ENCODE results near the gene KLHL35. TPM values are rescaled to one million over a fixed set of nuclear protein-coding genes. Genes with fewer than 3 reads are reported as not detected.

KLHL35 gene
- total and polyA plus RNA-seq, 2 experiments from 2014 or later, result 5.7 to 13.0 TPM

- Histone ChIP-seq H3K36me3 (ENCODE audit: low read depth) (peaks cover 6% of the 10 kb centered on the region; the same call in 1 of the 2 replicates), H3K4me1 (ENCODE audit: insufficient read depth) (0 out of 2 replicates have a peak, but pooled peaks cover 4% of the 10 kb centered on the region), H2AFZ (no peak overlapping the region), H3K27ac (no peak overlapping the region), H3K4me2 (ENCODE audit: unreplicated experiment) (no peak overlapping the region), H3K9me2 (ENCODE audit: insufficient read depth) (no peaks in the 10 kb centered on the region), H3K79me2 (ENCODE audit: insufficient read depth) (no peaks in the 10 kb centered on the region), H3K9ac (no peak overlapping the region), H3K27me3 (replicated peaks; ENCODE audit: insufficient read depth) (peaks cover 18% of the 10 kb centered on the region), H3K4me3 (no peak overlapping the region), H4K20me1 (ENCODE audit: insufficient read depth) (no peaks in the 10 kb centered on the region), H3K9me3 (ENCODE audit: low read depth) (no peaks in the 10 kb centered on the region), H3F3A (ENCODE audit: insufficient read depth) (no peaks in the 10 kb centered on the region)
- TF ChIP-seq EZH2 (IDR thresholded peaks at IDR 0.05; ENCODE audit: insufficient read depth, poor library complexity, severe bottlenecking) (no peak), EZH2phosphoT487 (IDR thresholded peaks at IDR 0.05; ENCODE audit: insufficient read depth, low read depth) (no peak)
- DNase-seq, result no peak
- in situ Hi-C loops (cut with MboI), result no loop called here
These were observed 5.8 kb downstream of the KLHL35 start for GRCh38 chr11:75427181-75427580.

- peaks cover 7% of the 10 kb centered on the region; the same call in 1 of the 2 replicates for H3K36me3 ChIP-seq (ENCODE audit: low read depth)
- TF ChIP-seq EZH2phosphoT487 (IDR thresholded peaks at IDR 0.05; ENCODE audit: insufficient read depth, low read depth), result no peak
- no peak for TF ChIP-seq EZH2 (IDR thresholded peaks at IDR 0.05; ENCODE audit: insufficient read depth, poor library complexity, severe bottlenecking)
- 84 to 85% methylated on average over 5 of the region's 5 CpGs for WGBS, 2 experiments (ENCODE audit: low coverage in 1 of 2, low lambda C conversion rate in 2 of 2, missing lambda C conversion rate in 2 of 2)
- no peaks in the 10 kb centered on the region for H3K9me3 ChIP-seq (ENCODE audit: low read depth)
- no peak overlapping the region for H3K27ac ChIP-seq
- no peaks in the 10 kb centered on the region for H3K9me2 ChIP-seq (ENCODE audit: insufficient read depth)
- H3K4me1 ChIP-seq (ENCODE audit: insufficient read depth), result 0 out of 2 replicates have a peak, but pooled peaks cover 4% of the 10 kb centered on the region
- peaks cover 13% of the 10 kb centered on the region; the same call in 1 of the 2 replicates for H3K27me3 ChIP-seq (replicated peaks; ENCODE audit: insufficient read depth)
- H3K4me2 ChIP-seq (ENCODE audit: unreplicated experiment), result no peak overlapping the region
- H3K79me2 ChIP-seq (ENCODE audit: insufficient read depth), result no peaks in the 10 kb centered on the region
- no peak overlapping the region for H2AFZ ChIP-seq
- H3K9ac ChIP-seq, result no peak overlapping the region
- no peak overlapping the region for H3K4me3 ChIP-seq
- H4K20me1 ChIP-seq (ENCODE audit: insufficient read depth), result no peaks in the 10 kb centered on the region
- in situ Hi-C loops (cut with MboI), result no loop called here
- no peaks in the 10 kb centered on the region for H3F3A ChIP-seq (ENCODE audit: insufficient read depth)
- no peak for DNase-seq
These were observed 6.3 kb downstream of the KLHL35 start for GRCh38 chr11:75426720-75427086.

GRCh38 chr11:75425422-75425821 is 7.6 kb downstream of the KLHL35 start:
- Histone ChIP-seq H3K27ac (no peak overlapping the region), H3K9ac (no peak overlapping the region), H3K4me3 (no peak overlapping the region), H3K4me1 (ENCODE audit: insufficient read depth) (no peaks in the 10 kb centered on the region), H4K20me1 (ENCODE audit: insufficient read depth) (no peaks in the 10 kb centered on the region), H3F3A (ENCODE audit: insufficient read depth) (no peaks in the 10 kb centered on the region), H2AFZ (no peak overlapping the region), H3K36me3 (ENCODE audit: low read depth) (peaks cover 7% of the 10 kb centered on the region; the same call in 1 of the 2 replicates), H3K27me3 (replicated peaks; ENCODE audit: insufficient read depth) (0 out of 2 replicates have a peak, but pooled peaks cover 2% of the 10 kb centered on the region), H3K9me2 (ENCODE audit: insufficient read depth) (no peaks in the 10 kb centered on the region), H3K79me2 (ENCODE audit: insufficient read depth) (no peaks in the 10 kb centered on the region), H3K9me3 (ENCODE audit: low read depth) (no peaks in the 10 kb centered on the region), H3K4me2 (ENCODE audit: unreplicated experiment) (no peak overlapping the region)
- in situ Hi-C loops (cut with MboI), result no loop called here
- DNase-seq, result no peak
- TF ChIP-seq EZH2 (IDR thresholded peaks at IDR 0.05; ENCODE audit: insufficient read depth, poor library complexity, severe bottlenecking), result no peak
- no peak for TF ChIP-seq EZH2phosphoT487 (IDR thresholded peaks at IDR 0.05; ENCODE audit: insufficient read depth, low read depth)
- 83 to 88% methylated on average over 27 to 29 of the region's 29 CpGs for WGBS, 2 experiments (ENCODE audit: low coverage in 1 of 2, low lambda C conversion rate in 2 of 2, missing lambda C conversion rate in 2 of 2)

- DNase-seq, result no peak
- H3K36me3 ChIP-seq (ENCODE audit: low read depth), result peaks cover 7% of the 10 kb centered on the region; the same call in 1 of the 2 replicates
- no peaks in the 10 kb centered on the region for H4K20me1 ChIP-seq (ENCODE audit: insufficient read depth)
- H3K4me1 ChIP-seq (ENCODE audit: insufficient read depth), result peaks cover 7% of the 10 kb centered on the region
- no peak overlapping the region for H3K4me2 ChIP-seq (ENCODE audit: unreplicated experiment)
- H3K27ac ChIP-seq, result no peak overlapping the region
- no peaks in the 10 kb centered on the region for H3K9me2 ChIP-seq (ENCODE audit: insufficient read depth)
- no peak overlapping the region for H2AFZ ChIP-seq
- no peak overlapping the region for H3K4me3 ChIP-seq
- 93 to 100% methylated on average over 1 of the region's 1 CpG for WGBS, 2 experiments (ENCODE audit: low coverage in 1 of 2, low lambda C conversion rate in 2 of 2, missing lambda C conversion rate in 2 of 2)
- H3K79me2 ChIP-seq (ENCODE audit: insufficient read depth), result no peaks in the 10 kb centered on the region
- peaks cover 6% of the 10 kb centered on the region for H3F3A ChIP-seq (ENCODE audit: insufficient read depth)
- no peaks in the 10 kb centered on the region for H3K9me3 ChIP-seq (ENCODE audit: low read depth)
- H3K9ac ChIP-seq, result no peak overlapping the region
- no peaks in the 10 kb centered on the region for H3K27me3 ChIP-seq (replicated peaks; ENCODE audit: insufficient read depth)
- TF ChIP-seq EZH2 (IDR thresholded peaks at IDR 0.05; ENCODE audit: insufficient read depth, poor library complexity, severe bottlenecking), result no peak
- no peak for TF ChIP-seq EZH2phosphoT487 (IDR thresholded peaks at IDR 0.05; ENCODE audit: insufficient read depth, low read depth)
- in situ Hi-C loops (cut with MboI), result no loop called here
These were observed 8.6 kb downstream of the KLHL35 start for GRCh38 chr11:75424396-75424795.

- DNase-seq, result no peak
These were observed 9.3 kb downstream of the KLHL35 start for GRCh38 chr11:75423721-75424120.

More at GRCh38 chr11:75423721-75424120, 9.3 kb downstream of the KLHL35 start:
- Histone ChIP-seq H2AFZ (no peak overlapping the region), H3K4me2 (ENCODE audit: unreplicated experiment) (no peak overlapping the region), H3K79me2 (ENCODE audit: insufficient read depth) (no peaks in the 10 kb centered on the region), H3F3A (ENCODE audit: insufficient read depth) (peaks cover 11% of the 10 kb centered on the region), H3K4me1 (ENCODE audit: insufficient read depth) (peaks cover 12% of the 10 kb centered on the region), H3K36me3 (ENCODE audit: low read depth) (peaks cover 7% of the 10 kb centered on the region; the same call in 1 of the 2 replicates), H3K9me3 (ENCODE audit: low read depth) (no peaks in the 10 kb centered on the region), H3K9me2 (ENCODE audit: insufficient read depth) (no peaks in the 10 kb centered on the region), H3K4me3 (no peak overlapping the region), H3K27me3 (replicated peaks; ENCODE audit: insufficient read depth) (no peaks in the 10 kb centered on the region), H3K9ac (no peak overlapping the region), H4K20me1 (ENCODE audit: insufficient read depth) (no peaks in the 10 kb centered on the region), H3K27ac (no peak overlapping the region)
- in situ Hi-C loops (cut with MboI), result no loop called here
- TF ChIP-seq EZH2 (IDR thresholded peaks at IDR 0.05; ENCODE audit: insufficient read depth, poor library complexity, severe bottlenecking) (no peak), EZH2phosphoT487 (IDR thresholded peaks at IDR 0.05; ENCODE audit: insufficient read depth, low read depth) (no peak)
- 74 to 77% methylated on average over 8 to 9 of the region's 9 CpGs for WGBS, 2 experiments (ENCODE audit: low coverage in 1 of 2, low lambda C conversion rate in 2 of 2, missing lambda C conversion rate in 2 of 2)

Measured in GM23248 (cell line).